ENCODE results near the gene SMARCD1.

SMARCD1 gene

GRCh38 chr12:50084775-50085614, at the start of gene SMARCD1:
SMARCD1 (plus strand) TSS chr12:50085342; CDS start chr12:50085370, 28 bp downstream.
- peak; percentile 91 for DNase-seq (ENCODE audit: low spot score)

GRCh38 chr12:50038336-50038735, 46.8 kb upstream of the SMARCD1 start:
- no peak for DNase-seq (ENCODE audit: low spot score)

- peak; percentile 87 for DNase-seq (ENCODE audit: low spot score)
These were observed 45.8 kb upstream of the SMARCD1 start for GRCh38 chr12:50039151-50039835.

- no peak for DNase-seq (ENCODE audit: low spot score)
These were observed 44.5 kb upstream of the SMARCD1 start for GRCh38 chr12:50040657-50041056.

GRCh38 chr12:50041062-50041860, 43.9 kb upstream of the SMARCD1 start:
- no peak for DNase-seq (ENCODE audit: low spot score)

GRCh38 chr12:50041962-50042361, 43.2 kb upstream of the SMARCD1 start:
- no peak for DNase-seq (ENCODE audit: low spot score)

- no peak for DNase-seq (ENCODE audit: low spot score)
These were observed 42.4 kb upstream of the SMARCD1 start for GRCh38 chr12:50042693-50043092.

- DNase-seq (ENCODE audit: low spot score), result no peak
These were observed 41.8 kb upstream of the SMARCD1 start for GRCh38 chr12:50043308-50043707.

GRCh38 chr12:50043854-50044253, 41.3 kb upstream of the SMARCD1 start:
- no peak for DNase-seq (ENCODE audit: low spot score)

- no peak for DNase-seq (ENCODE audit: low spot score)
These were observed 37.4 kb upstream of the SMARCD1 start for GRCh38 chr12:50047693-50048250.

GRCh38 chr12:50049254-50050118, 35.7 kb upstream of the SMARCD1 start:
- DNase-seq (ENCODE audit: low spot score), result no peak

- DNase-seq (ENCODE audit: low spot score), result no peak
These were observed 35.1 kb upstream of the SMARCD1 start for GRCh38 chr12:50050119-50050385.

GRCh38 chr12:50050410-50051098, 34.6 kb upstream of the SMARCD1 start:
- DNase-seq (ENCODE audit: low spot score), result no peak

- no peak for DNase-seq (ENCODE audit: low spot score)
These were observed 33.9 kb upstream of the SMARCD1 start for GRCh38 chr12:50051101-50051806.

- DNase-seq (ENCODE audit: low spot score), result no peak
These were observed 32.6 kb upstream of the SMARCD1 start for GRCh38 chr12:50052544-50052943.

- no peak for DNase-seq (ENCODE audit: low spot score)
These were observed 32.2 kb upstream of the SMARCD1 start for GRCh38 chr12:50052964-50053363.

- DNase-seq (ENCODE audit: low spot score), result no peak
These were observed 31.6 kb upstream of the SMARCD1 start for GRCh38 chr12:50053583-50053982.

- DNase-seq (ENCODE audit: low spot score), result peak; percentile 56
These were observed 29.1 kb upstream of the SMARCD1 start for GRCh38 chr12:50055831-50056638.

GRCh38 chr12:50056639-50056976, 28.5 kb upstream of the SMARCD1 start:
- DNase-seq (ENCODE audit: low spot score), result no peak

Measured in activated CD4-positive, alpha-beta T cell treated with anti-CD3 and anti-CD28 coated beads, Interleukin-2, Interleukin-4, amounts not matched to agents 100 ng/mL and 50 ng/mL, durations not matched to agents 16 hours and 8 hours (primary cell).